ENCODE results near the gene NCKAP5.

DNA sequence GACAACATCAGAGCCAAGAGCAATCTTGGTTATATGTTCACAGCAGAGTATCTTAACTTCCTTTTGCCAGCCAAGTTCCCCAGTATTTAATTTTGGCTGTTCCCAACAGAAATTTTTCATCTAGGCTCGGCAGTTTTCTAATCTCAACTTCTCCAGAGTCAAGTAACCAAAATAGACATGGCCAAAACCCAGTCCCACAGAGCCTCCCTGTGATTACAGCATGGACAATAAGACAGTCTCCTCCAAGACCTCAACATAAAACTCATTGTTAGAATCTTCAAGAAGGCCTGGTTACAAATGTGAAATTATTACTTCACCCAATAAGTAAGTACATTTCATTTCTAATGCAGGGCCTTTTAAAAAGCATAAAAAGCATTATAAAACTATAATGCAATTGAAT is 445.7 kb downstream of the NCKAP5 start:
- no peak for TF ChIP-seq YY1 (IDR thresholded peaks at IDR 0.05; ENCODE audit: low read depth)
- TF ChIP-seq REST (IDR thresholded peaks at IDR 0.05; ENCODE audit: low read depth): no peak
